GM20000 (cell line): ENCODE results near the gene TGFB2.

Experiments
- DNase-seq: peaks from one replicate; pipeline ENCODE4 v3.0.0; 2012; ENCODE audit warnings: low spot score
- TF ChIP-seq, protein P1 (sequence below): IDR thresholded peaks from 2 replicates; pipeline ENCODE4 v1.5.1; 2012; ENCODE audit warnings: mild to moderate bottlenecking, control low read depth; ENCODE audit errors: extremely low read depth, missing control alignments

The TGFB2 gene

DNA sequence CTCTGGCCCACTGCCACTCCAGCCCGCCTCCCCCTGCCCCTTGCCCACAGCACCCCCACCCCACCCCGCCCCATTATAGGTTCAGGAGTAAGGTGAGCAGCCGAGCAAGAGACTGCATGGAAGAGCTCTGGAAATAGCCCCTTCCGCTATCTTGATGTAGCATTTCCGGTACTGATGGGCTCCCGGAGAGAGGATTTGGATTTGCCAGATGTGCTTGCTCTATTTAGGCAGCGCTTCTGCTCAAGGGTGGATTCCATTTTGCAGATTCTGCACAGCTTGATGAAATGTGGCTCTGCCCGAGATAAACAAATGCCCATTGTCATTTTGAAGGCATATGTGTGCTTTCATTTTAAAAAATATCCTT is 6.9 kb downstream of the TGFB2 start:
- TF ChIP-seq, protein P1, sequence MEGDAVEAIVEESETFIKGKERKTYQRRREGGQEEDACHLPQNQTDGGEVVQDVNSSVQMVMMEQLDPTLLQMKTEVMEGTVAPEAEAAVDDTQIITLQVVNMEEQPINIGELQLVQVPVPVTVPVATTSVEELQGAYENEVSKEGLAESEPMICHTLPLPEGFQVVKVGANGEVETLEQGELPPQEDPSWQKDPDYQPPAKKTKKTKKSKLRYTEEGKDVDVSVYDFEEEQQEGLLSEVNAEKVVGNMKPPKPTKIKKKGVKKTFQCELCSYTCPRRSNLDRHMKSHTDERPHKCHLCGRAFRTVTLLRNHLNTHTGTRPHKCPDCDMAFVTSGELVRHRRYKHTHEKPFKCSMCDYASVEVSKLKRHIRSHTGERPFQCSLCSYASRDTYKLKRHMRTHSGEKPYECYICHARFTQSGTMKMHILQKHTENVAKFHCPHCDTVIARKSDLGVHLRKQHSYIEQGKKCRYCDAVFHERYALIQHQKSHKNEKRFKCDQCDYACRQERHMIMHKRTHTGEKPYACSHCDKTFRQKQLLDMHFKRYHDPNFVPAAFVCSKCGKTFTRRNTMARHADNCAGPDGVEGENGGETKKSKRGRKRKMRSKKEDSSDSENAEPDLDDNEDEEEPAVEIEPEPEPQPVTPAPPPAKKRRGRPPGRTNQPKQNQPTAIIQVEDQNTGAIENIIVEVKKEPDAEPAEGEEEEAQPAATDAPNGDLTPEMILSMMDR = no peak
- DNase-seq = no peak

DNA sequence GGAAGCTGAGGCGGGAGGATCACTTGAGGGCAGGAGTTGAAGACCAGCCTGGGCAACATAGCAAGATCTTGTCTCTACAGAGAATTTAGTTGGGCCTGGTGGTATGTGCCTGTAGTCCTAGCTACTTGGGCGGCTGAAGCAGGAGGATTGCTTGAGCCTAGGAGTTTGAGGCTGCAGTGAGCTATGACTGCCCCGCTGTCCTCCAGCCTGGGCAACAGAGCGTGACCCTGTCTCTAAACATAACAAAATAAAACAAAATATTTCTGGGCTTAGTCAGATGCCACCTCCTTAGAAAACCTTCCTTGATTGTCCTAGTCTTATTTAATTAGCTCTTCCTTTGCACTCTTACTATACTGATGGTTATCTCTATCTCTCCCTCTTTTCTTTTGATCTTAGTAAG is 8.5 kb downstream of the TGFB2 start:
- DNase-seq = no peak
- TF ChIP-seq, protein P1 = no peak

DNA sequence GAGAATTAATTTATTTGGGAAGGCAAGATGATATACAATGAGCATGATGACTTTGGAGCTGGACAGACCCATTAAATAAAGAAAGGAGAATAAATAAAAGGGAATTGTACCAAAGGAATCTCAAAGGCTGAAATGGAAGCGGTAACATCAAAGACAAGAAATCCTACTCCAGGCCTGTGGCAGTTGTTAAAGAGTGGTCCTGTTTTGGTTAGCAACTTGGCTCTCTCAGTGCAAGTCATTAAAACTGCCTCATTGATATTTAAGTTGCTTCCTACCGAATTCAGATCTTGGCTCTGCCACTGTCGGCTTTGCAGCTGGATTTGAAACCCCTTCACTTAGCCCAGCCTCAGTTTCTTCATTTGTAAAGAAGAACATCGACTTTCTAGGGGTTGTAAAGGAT is 10.1 kb downstream of the TGFB2 start:
- no peak for DNase-seq
- TF ChIP-seq, protein P1 = no peak

DNA sequence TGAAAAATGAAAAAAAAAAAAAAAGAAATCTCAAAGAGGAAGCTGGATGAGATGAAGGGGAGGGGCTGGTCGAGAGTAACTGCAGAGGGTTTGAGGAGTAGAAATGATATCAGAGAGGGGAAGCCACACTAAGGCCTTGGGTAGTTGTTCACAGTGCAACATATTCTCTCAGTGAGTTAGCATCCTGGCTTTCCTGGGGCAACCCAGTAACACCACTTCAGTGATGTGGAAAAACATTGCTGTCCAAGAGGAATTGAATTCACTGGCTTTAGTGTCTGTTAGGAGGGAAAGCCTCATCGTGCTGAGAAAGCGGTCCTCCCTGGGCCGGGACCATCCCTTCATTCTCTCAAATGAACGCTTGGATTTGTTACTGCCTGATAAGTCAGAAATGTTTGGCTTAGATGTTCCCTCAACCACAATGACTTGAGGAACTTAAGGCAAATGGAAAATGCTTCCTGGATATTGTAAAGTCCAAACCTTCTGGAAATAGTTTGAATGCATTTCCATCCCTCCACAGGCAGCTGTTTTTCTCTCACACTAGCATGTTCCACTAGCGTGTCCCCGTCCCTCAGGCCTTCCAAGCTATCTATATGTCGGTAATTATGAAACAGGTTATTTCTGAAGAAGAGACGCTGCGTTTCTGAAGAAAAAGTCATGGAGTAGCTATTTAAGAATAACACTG is 12.2 kb downstream of the TGFB2 start:
- DNase-seq = no peak
- TF ChIP-seq, protein P1 = no peak

DNA sequence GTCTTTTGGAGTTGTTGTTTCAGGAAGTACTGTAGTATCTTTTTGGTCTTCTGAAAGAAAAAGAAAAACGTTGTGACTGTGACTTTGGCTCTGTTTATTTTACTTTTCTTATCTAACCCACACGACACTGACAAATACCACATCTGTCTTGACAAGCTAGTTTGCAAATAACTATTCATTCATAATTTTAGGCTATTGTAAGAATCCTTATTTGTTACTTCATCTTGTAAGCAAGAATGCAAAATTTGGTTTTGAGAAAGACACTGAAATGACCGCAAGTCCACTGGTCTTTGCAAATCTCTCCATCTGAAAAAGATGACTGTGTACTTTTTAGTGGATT is 12.7 kb downstream of the TGFB2 start:
- DNase-seq = no peak
- TF ChIP-seq, protein P1 = no peak

DNA sequence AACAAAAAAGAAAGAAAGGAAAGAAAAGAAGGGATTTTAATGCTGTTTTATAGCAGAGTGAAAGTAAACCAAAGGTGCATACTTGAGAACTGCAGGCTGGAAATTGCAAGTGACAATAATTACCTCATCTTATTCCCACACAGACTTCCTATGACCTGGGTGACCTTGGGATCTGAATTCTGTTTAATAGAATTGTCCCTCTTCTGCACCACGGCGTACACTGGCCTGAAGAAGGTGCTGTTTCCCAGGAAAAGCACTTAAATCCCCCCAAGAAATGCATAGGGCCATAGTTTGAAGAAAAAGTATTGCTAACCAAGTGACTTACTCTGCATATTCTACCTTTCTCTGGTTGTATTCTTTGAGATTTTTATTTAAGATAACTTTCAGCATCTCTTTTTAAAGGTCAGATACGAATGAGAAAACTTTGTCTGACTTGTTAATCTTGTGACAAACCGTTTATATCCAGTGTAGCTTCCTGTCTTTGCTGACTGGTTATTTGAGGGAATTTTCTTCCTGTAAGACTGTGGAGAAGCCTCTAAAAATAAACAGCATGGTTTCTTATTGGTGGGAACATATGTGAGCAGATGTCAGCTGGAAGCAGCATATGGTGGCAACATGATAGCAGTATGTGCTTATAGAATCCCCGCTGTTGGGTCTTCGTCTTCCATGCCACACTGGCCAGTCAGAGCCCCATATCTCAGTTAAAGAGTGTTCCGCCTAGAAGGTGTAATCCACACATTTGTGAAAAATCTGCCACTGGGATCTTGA is 16.3 kb downstream of the TGFB2 start:
- TF ChIP-seq, protein P1 = no peak
- no peak for DNase-seq

DNA sequence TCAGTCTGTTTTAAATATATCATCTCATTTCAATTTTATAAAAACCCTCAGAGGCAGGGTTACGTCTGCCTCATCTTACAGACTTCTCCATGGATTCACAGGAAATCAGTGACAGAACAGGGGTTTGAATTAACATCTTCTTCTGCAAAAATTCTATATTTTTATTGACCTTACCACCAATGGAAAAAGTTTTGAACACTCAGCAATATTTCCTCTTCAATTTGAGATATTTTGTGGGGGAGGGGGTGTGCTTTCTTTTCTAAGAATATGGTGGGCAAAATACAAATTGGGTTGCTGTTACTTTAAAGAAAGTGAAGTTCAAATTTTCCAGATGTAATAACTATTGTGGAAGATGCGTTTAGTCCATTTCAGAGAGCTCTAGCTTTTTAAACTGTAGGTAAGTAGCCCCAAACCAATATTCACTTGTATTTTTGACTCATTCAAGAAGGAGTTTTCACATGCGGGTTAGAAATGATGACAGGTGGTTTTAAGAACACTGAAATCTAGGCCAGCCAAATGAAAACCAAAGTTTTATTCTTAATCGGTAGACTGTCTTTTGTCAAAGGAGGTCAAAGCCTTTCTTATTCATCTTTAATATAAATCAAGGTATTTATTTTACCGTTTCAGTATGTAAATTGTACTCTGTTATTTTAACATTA is 17.4 kb downstream of the TGFB2 start:
- TF ChIP-seq, protein P1 = no peak
- DNase-seq = no peak
